Measurements from ENCODE around the gene NRCAM.

The NRCAM gene

DNA sequence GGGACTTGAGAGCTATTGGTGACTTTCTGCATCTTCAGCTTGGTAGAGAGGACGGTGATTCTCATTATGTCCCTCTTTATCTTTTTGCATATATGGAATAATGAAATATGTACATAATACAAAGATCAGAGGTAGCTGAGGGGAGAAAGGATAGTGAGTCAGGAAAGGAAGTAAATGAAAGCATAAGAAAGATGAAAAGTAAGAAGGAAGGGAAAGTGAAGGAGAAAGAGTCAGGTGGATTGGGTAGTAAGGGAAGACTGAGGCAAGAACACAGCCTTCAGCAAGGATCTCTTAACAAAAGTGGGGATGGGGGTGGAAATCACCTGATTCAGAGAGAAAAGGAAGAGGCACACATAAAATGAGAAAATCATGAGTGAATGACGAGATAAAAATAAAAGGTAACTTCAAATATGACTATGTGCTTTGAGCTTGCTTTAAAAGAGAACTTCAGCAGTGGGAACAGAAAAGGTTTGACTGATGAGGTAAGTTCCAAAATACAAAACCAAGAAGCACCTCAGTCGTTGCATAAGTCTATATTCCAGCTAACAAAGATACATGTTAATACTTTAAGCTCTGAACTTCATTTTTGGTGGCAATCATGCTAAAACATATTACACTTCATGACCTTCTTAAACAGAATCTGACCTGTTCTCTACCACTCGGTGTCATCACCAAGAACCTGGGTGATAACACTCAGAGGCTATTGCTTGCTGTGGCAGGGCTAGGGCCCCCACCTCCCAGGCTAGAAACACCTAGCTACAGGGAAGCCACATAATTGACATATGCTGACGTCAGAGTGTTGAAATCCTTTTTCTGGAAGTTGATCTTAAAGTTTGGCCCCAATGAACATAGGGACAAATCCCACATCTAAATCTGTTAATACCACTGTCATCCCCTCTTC lies 32.9 kb downstream of the NRCAM start:
- DNase-seq = no peak

- no peak for DNase-seq
Observed at GRCh38 chr7:108421720-108422331, 34.4 kb downstream of the NRCAM start.

DNA sequence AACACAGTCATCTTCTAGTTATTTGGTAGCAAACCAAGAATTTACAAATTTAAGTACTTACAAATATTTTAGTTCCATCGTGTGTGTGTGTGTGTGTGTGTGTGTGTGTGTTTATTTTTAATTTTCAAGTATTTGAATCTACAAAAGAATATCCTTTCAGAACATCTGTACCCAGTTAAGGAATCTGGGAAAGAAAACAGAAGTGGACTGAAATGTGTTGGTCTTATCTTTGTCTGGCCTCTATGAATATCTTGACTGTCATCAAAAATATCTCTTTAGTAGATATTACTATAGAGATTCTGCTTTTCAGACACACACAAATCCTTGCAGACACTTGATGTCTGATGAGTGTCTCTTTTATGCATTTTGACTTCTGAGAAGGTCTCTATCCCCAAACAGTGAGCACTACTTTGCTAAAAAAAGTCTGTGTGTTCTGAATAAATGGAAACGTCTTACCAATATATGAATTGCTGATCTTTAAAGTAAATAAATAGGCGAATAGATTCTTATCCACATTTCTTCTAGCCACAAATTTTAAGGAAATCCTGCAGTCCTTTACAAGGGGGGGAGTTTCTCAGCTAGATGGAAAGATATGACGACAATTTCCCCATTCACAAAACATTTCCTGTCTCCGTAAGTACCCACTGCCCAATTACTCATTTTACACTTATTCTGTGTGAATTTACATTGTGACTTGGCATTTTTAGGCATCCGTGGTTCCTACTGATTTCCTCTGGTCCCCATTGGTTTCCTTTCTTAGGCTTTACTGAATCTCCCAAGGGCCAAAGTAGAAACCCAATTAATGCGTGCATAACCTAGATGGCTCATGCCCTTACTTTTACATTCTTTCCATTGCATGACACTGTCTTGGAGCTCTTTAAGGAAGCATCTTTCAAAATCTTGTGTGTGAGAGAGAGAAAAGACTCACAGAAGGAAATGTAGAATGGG lies 36.0 kb downstream of the NRCAM start:
- no peak for DNase-seq

GRCh38 chr7:108418946-108419345 lies 37.3 kb downstream of the NRCAM start:
- no peak for DNase-seq

DNA sequence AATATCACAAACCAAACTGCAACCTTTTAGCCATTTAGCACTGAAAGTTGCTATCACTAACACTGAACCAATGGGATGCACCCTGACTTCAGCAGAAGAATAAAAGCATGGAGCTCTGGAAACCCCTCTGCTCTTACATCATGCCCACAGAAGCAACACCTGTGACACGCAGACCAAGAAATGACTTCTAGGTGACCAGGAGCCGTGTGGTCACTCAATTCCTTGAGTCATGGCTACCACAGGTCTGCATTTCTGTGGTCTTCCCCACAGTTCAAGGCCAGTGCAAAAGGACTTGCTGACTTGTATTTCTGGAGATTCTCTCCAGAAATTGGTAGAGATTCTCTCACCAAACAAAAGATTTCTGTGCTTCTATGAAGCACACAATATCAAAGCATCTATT lies 38.3 kb downstream of the NRCAM start:
- no peak for DNase-seq

DNA sequence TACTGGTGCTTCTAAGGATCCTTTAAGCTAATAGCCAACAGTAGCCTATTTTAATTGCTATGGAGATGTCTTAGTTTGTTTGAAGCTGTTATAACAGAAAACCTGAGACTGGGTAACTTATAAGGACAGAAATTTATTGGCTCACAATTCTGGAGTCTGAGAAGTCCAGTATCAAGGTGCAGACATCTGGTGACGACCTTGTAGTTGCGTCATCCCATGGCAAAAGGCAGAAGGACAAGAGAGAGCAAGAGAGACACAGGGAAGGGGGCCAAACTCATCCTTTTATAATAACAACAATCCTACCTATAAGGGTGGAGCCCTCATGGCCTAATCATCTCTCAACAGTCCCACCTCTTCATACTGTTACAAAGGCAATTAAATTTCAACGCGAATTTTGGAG lies 39.1 kb downstream of the NRCAM start:
- DNase-seq = no peak

GRCh38 chr7:108415821-108416536 lies 40.3 kb downstream of the NRCAM start:
- no peak for DNase-seq

GRCh38 chr7:108415084-108415483 lies 41.2 kb downstream of the NRCAM start:
- no peak for DNase-seq

DNA sequence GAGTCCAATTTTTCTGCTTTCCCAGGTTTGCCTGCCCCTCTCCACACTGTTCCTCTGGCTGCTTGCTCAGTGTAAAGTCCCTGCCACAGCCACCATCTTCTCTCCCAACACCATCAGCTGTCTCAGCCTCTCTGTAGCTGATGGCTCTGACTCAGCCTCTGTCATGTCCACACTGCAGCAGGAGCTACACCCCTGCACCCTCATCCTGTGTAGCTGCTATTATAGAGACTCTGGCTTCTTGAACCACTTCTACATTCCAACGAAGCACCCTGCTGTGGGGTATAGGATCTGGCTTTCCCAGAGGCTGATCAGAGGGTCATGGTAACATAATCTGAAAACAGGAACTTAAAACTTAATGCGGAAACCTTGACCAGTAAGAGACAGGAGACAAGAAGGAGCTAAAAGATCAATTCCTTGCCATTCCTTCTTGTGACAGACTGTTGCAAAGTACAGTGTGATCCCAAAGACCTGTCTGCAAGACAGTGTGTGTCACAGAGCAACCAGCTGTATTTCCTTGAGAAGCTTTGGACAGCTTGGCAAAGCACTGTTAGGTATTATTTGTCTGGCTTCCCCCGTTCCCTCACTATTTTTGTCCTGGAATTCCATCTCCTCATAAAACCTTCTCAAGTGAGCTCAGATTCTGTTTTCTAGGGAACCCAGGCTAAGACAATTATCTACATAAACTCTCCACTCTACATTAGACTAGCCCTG lies 42.3 kb downstream of the NRCAM start:
- DNase-seq = no peak

DNA sequence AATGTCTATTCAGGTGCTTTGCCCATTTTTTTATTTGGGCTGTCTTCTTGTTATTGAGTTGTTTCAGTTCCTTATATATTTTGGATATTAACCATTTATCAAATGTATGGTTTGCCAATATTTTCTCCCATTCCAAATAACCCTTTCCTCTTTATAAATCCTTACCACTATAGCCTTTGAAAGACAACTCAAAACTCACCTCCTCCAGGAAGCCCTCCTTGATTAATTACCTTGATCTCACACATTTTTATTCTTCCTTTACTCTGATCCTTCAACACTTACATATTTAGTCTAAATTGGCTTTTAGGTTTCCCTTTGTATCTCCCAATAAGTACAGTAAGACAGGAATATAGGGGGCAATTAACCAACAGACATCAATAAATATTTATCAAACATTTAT lies 42.9 kb downstream of the NRCAM start:
- no peak for DNase-seq

GRCh38 chr7:108409146-108409545 lies 47.1 kb downstream of the NRCAM start:
- no peak for DNase-seq

GRCh38 chr7:108408296-108408991 lies 47.8 kb downstream of the NRCAM start:
- DNase-seq = no peak

DNA sequence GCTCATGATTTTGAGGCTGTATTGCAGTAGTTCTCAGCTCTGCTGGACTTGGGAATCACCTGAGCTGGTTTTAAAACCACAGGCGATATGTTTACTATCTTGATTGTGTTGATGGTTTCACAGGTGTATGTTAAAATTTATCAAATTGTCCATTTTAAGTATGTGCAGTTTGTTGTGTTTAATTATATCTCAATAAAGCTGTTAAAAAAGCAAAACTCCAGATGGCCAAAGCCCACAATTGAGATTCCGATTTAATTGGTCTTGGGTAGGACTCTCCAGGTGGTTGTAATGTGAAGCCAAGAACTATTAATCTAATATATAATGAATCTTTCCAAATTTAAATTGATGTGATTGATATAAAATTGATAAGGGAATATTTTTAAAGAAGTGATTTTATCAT lies 48.6 kb downstream of the NRCAM start:
- DNase-seq = no peak

DNA sequence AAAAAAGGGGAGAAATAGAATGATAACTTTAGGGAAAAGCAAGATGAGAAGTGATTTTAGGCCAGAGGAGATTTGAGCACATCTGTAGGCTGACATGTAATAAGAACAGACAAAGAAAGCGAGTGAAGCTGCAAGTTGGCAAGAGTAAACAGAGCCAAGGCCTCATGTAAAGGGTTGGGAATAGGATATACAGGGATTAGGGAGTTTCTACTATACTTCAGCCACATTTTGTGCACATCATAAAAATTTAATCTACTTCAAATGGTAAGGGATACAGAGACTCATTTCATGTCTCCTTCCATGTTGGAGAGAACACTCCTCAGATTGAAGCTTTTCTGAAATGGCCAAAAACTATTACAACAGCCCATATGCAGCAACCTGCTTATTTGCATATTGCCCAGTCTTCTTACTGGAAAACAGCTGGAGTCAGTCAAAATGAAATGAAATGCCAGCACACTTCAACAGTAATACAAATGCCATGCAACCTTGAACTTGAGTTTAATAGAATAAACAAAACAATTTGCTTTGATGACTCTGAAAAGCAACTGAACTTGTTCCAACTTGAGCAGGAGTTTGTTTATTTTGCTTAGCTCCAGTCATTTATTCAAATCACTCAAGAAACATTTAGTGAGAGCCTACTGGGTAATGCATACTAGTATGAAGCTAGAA lies 49.9 kb downstream of the NRCAM start:
- DNase-seq = no peak

DNA sequence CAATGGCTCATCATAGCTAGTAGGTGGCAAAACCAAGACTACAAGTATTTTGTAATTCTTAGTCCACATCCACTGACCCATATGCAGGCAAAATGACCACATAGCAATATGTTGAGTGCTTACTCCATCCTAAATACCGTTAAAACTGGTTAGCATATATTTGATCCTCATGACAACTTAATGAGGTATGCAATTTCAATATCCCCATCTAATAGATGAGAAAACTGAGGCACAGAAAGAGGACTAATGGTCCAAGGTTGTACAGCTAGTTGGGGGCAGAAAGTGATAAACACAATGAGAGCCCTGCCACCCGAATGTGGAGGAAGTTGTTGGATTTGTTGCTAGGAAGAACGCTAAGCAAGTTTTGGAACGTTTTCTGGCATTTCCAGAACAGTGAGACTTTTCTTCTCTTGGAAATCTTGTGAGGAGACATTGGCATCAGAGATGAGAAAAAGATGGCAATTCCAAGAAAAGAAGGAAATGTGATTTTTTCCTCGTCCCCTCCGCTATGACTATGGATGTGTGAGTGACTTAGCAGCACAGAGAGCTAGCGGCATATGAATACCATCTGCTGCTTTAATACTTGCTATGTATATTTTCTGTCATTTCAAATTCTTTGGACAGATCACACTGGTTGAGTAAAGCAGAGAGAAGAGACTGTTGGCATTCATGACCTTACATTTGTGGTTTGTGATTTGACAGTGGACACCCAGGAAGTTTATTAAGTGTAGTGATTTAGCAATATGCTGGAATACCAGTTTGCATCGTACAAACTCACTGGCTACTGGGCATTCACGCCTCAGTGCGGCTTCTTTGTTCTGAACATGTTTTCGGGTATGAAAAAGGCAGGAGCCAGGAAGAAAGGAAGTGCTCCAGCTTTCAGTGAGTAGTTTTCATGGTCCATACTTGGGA lies 51.5 kb downstream of the NRCAM start:
- no peak for DNase-seq

GRCh38 chr7:108403597-108404217 lies 52.5 kb downstream of the NRCAM start:
- DNase-seq = no peak

GRCh38 chr7:108402865-108403264 lies 53.4 kb downstream of the NRCAM start:
- no peak for DNase-seq

DNA sequence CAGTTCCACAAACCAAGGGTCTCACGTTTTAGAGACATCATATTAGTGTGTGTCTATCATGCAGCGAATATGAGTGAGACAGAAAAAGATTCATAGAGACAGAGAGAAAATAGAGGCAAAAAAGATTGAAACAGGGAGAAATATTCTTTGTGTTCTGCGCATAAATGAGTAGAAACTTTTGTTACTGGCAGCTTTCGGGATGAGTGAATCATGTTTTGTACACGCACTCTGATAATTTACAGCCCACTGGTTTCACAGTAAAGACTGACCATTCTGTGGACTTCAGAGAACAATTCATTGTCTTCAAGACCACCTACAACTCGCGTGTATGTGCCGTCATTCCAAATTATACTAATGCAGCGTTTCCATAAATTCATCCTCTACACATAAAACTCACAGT lies 60.2 kb downstream of the NRCAM start:
- DNase-seq = no peak

GRCh38 chr7:108395426-108395825 lies 60.8 kb downstream of the NRCAM start:
- no peak for DNase-seq

Measured in activated T-cell treated with anti-CD3 and anti-CD28 coated beads for 4 hours (primary cell).